NCI-H345 (cell line): ENCODE results near the gene COMP.

Experiments
- DNase-seq: peaks from one replicate; lab custom pipeline; 2025; lab: John Stamatoyannopoulos, UW

COMP gene

DNA sequence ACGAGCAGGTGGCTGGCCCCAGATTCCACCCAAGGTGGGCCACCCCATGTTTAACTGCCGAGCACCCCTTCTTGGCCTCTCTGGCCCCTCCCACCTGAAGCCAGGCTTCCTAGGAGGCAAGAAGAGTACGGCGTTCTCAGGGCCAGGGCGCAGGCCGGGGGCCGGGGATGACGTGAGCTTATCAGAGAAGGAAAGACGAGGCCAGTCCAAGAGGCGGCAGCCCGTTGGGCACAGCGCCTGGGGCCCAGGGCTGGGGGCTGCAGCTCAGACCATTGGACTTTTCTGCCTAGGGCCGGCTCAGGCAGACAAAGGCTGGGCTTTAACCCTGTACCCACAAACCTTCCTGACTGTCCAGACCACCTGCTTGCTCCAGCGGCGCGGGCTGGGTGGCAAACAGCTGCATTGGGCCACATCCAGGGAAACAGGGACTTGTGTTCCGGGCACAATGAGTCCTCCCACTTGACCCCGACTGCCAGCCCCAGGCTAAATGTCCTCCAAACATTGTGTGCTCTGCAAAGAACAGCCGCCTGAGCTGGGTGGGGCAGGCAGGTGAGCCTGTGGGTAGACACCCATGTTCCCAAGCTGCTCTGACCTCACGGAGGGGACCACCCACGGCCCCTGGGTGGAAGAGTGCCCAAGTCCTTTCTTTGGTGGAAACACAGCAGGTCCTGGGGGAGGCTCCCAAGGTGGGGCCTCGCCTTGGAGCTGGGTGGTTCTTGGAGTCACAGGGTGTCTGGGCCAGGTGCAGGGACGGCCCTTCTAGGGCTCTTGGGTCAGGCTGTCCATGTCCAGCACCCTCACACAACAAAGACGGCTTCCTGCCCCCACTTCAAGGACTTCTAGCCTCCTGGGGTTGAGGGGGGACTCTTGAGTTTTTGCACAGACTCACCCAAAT is 21.9 kb downstream of the COMP start:
- DNase-seq: no peak

DNA sequence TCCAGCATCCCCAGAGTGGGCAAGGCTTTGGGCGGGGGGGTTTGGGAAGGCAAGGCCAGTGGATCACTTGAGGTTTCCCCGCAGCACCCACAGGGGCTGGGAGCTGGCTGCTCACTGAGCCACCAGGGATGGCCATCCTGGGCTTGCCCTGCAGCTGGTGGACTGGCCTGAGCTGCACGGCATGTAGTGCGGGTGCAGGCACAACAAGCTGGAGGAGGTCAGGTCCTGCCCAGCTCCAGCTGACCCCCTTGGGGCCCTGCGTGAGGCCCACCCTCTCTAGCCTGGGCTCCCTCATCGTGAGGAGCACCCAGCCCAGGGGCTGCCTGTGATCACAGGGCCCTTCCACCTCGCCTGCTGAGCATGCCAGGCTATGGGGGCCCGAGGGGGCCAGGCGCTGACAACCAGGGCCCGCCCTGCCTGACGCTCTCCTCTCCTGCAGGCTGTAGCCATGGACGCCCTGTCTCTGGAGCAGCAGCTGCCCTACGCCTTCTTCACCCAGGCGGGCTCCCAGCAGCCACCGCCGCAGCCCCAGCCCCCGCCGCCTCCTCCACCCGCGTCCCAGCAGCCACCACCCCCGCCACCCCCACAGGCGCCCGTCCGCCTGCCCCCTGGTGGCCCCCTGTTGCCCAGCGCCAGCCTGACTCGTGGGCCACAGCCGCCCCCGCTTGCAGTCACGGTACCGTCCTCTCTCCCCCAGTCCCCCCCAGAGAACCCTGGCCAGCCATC is 22.9 kb downstream of the COMP start:
- no peak for DNase-seq

DNA sequence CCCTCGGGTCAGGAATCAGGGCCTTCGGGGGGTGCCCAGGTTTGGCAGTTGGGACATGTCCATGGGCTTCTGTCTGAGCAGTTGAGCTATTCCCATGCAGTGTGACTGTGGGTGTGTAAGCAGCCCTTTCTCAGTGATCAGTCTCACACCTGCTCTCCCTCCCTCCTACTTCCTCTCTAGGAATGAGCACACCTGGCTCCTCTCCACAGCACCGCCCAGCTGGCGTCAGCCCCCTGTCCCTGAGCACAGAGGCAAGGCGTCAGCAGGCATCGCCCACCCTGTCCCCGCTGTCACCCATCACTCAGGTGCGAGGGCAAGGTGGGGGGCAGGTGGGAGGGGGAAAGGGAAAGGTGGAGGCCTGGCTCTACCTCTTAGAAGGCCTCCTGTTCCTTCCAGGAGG is 25.9 kb downstream of the COMP start:
- peak; percentile 53 for DNase-seq

DNA sequence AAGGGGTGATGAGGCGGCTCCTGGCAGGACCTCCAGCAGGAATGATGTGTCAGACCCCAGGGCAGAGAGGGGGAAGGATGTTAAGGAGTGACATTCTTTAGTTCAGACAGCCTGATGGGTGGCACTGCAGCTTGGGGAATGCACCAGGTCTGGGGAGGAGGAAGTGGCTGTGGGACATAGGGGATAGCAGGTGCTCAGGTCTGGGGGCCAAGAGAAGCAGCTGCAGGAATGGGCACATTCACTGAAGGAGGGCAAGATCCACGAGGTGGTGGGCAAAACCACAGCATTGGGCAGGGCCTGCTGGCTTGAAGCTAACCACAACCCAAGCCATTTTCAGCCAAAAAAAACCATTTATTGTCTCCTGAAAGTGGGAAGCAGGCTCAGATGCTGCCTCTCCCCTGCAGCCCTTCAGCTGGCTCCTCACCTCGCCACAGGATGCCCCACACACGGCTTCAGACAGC is 26.5 kb downstream of the COMP start:
- DNase-seq: no peak

DNA sequence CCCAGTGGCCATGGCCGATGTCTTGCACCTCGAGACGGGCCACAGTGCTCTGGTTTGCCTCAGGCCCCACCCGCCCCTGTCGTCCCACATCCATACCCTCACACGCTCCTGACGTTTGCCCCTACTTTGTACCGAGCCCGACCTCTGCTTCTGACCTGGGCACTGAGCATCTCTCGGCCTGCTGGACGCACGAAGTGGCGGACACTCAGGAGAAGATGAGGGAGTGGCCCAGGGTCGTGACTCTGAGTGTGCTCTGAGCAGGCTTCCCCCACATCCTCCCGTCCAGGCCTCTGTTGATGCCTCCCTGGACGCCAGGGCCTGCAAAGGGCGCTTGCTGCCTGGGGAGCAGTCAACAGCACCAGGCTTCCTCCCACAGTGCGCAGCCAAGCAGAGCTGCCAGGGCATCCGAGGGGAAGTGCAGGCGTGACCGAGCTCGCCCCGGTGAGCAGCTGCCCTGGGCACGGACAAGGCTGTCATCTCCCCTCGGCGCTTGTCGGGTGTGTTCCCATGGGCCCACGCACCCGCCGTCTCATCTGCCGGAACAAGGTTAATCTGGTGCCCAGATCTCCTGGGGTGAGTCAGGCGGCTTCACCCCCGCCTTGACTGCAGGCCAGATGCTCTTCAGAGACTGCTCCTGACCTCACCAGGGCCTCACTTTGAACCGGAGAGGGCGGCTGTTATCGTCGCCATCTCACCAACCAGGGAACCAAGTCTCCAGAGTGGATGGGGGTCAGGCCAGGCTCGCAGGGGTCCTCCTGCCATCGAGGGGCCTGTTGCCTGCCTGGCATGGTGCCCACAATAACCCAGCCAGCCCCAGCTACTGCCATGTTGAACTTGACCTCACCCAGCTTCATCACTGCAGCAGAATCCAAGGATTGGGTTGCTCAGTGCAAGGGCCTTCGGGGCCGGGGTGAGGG is 27.2 kb downstream of the COMP start:
- DNase-seq: no peak

DNA sequence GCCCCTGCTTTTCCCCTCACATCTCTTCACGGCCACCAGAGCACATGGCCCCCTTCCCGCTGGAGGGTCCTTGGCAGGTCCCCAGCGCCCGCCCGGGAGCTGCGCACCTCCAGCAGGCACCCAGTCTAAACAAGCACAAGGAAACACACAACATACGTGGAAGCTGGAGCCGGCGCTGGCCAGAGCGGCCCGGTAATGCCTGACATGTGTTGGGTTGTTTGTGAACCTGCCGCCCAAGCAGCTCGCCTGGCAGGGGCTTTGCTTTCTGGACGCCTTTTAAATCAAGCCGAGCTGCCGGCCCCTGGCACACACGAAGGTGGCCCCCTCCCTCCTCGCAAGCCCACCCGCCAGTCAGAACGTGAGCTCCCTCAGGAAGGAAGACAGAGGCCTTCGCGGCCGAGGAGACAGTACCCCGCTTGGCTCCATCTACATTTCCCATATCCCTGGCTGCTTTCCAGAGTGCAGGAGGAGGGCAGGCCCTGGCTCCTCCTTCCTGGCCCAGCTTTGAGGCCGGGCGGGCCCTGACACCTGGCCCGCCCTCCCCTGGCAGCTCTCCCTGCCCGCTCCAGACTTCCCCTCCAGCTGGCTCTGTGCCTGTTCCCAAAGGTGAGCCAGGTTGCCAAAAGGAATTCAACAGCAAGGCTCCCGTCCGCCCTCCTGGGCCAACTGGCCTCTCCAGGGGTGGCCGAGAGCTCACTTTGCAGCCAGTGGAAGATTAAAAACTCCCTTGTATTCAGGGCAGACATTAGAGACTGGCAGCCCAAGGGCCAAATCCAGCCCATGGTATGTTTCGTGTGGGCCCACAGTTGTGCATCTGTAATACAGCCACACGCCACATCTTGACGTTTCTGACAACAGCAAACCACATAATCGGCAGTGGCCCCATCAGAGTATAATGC is 28.7 kb downstream of the COMP start:
- peak; percentile 77 for DNase-seq

DNA sequence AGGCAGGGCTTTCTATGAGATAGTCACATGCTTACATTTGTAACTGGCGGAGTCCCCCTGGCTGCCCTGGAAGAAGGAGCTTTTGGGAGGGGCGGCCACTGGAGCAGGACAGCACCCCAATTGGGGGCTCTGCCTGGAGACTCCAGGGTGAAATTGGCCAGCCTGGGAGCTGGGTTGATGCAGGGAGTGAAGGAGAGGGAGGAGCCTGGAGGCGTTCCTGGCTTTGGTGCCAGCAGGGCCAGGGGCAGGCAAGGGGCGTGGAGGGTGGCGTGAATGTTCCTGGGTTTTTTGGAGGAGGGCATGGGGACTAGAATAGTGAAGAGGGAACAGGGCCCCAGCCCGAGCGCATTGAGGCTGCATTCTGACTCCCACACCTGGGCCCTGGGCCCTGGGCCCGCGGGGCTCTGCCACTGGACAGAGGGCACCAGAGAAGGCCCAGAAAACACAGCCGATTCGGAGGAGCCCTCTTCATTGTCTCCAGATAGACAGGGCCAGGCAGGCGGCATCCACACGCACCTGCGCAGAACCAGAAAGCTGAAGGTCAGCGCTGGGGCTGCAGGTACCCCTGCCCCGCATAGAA is 29.5 kb downstream of the COMP start:
- no peak for DNase-seq

DNA sequence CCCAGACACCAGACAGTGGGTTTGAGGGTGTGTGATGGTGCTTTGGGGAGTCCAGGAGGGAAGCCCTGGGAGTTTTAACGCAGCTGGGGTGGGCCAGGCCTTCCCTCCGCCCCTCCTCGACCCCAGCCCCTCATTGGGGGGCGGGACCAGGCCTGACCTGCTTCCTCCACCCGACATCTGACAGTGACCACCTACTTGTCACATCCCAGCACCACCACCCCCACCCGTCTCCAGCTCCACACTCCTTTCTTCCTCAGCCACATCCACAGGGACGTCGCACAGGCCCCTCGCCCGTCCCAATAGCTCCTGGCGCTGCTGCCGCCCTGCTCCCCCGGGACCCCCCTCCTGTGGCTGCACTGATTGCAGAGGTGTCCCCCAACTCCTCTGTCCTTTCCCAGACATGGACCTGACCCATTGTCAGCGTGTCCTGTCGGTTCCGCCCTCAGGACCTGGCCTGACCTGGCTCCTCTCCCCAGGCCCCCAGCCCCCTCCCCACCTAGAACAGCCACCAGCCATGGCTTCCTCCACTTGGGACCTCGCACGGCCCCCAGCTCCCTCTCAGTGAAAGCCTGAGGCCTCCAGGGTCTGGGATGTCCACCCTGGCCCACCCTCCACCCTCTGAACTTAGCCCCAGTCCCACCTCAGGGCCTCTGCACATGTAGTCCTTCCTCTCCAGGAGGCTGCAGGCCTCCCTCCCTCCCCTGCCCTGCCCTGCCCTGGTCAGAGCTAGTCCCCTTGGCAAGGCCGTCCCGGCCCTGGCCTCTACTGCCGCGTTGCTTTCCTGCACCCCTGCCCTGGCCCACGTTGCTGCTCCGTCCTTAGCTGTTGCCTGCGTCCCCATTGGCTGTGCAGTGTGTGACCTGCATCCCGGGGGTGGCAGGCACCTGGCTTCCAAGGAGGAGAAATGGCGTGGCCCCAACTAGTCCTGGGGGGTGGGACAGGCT is 30.4 kb downstream of the COMP start:
- DNase-seq: no peak

DNA sequence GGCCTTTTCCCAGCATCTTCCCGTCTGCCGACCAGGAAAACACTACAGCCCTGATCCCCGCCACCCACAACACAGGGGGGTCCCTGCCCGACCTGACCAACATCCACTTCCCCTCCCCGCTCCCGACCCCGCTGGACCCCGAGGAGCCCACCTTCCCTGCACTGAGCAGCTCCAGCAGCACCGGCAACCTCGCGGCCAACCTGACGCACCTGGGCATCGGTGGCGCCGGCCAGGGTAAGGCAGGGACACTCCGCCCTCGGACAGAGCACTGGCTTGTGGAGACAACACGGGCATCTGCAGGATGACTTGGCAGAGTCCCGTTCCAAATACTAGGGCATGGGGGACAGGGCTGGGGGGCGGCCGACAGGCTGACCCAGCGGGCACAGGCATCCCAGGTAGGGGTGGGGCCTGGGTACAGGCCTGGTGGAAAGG is 31.1 kb downstream of the COMP start:
- DNase-seq: no peak

DNA sequence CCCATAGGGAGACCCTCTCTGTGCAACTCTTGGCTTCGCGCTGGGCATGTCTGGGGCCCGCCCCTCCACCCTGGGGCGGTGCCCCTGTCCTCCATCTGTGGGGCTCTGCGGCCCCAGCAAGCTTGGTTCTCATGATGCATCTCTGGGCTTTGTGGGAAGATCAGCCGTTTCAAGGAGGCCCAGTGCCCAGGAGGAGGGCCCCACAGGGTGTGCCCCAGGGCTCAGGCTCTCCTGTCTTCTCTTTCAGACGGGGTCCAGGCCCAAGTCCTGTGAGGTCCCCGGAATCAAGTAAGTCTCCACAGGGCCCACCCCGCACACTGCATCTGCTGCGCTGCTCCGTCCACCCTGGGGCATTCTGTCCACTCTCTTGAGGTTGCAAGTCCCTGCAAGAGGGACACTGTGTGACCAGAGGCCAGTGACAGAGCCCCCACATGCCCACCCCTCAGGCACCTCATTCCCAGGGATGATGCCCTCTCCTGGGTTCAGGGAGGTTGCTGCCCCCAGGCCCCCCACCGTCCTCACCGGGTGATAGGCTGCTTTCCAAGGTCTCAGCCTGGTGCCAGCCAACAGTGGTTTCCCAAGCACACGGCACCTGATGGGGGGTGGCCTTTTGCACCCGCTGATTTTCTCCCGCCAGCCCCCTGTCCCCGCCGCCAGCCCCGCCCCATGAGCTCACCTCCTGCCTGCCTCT is 31.7 kb downstream of the COMP start:
- no peak for DNase-seq

DNA sequence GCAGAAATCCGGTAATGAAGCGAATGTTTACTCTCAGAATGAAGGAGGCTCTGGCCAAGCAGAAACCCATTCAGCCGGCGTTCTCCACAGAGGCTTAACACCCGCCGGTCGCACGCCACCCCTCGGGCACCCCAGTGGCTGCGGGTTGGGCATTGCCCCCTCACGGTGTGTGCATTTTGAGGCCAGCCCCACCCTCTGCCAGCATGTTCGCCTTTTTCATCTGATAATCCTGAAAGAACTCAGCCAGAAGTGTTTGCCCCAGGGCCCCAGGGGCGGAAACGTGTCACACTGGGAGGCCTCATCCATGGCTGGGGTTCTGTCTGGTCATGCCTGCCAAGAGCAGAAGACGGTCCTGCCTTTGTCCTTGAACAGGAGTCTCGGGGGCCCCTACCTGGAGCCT is 34.2 kb downstream of the COMP start:
- peak; percentile 85 for DNase-seq

DNA sequence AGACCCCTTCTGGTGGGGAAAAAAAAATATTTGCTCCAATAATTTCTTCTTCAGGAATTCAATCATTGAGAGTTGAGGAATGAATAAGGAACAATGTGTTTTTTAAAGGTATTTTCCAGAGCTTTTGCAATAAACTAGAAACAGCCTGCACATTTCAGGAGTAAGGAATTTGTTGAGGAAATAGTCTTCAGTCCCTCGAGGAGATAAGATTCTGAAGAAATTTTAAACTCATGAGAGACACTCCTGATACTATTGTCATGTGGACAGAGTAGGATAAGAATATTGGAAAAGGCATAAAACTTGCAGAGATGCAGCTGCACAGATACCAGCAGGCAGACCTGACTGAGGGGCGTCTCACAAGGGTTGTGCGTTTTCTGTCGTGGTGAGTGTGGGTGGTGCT is 36.6 kb downstream of the COMP start:
- no peak for DNase-seq

DNA sequence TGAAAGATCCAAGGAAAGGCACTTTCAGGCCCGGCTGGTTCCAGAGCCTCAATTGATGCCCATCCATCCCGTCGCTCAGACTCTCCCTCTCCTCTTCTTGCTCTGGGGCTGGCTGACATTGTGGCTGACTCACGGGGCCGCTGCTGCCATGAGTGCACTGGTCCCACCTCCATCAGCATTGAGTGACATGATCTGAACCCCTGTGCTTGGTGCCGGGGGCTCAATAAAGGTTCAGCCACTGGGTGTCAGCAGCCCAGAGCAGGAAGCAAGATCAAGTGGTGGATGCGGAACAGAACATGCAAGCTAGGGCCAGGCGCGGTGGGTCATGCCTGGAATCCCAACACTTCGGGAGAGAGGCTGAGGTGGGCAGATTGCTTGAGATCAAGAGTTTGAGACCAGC is 39.5 kb downstream of the COMP start:
- no peak for DNase-seq

DNA sequence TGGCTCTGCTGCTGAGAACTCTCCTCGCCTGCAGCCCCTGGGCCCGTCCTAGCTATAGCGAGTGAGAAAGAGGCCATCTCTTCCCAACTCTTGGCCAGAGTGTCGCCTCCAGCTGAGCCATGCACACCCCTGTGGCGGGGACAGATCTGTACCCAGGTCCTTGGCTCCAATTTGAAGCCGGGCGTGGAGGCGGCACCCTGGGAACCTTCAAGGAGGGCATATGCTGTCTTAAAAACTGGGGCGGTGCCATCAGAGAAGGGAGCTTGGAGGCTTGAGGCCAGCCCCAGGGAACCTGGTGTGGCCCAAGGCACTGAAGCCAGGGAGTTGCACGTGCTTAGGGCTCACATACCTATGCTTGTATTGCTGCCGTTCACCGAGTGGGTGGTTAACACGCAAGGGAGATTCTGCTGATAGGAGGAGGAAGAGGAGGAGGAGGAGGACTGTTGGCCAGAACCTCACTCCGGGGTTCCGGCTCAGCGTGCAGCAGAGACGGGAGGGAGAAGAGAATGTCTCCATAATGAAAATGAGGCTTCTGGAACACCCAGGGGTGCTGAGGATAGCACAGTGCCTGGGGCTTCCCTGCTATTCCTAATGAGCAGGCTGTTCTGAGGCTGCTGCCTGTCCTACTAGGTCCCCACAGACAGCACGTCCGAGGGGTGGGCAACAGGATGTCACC is 40.7 kb downstream of the COMP start:
- DNase-seq: no peak

DNA sequence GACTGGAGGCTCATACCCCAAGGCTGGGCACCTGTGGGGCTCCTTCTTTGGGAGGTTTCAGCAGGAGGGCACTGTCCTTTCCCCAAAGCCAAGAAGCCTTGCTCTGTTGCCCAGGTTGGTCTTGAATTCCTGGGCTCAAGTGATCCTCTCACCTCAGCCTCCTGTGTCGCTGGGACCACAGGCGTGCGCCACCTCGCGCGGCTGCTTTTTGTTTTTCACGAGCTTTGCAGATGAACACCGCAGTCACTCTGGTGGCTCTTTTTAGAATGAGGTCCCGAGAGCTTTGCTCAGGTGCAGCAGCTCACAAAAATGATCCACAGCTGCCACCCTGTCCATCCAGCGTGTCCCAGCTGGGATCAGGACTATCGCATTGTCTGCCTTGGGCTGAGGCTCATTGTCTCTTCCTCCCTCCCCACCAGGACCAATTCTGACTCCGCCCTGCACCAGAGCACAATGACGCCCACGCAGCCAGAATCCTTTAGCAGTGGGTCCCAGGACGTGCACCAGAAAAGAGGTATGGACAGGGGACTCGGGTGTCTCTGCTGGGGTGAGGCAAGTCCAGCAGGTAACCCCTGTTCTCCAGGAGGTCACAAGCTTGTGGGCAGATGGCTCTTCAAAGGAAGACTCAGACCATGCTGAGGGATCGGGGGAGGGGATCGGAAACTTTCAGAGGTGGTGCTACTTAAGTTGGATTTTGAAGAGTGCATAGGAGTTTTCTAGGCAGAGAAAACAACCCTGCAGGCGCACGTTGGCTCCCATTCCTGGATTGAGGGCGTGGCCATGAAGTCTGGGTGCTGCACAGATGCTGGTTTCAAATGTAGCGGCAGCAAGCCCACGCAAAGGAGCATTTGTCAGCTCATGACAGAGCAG is 41.5 kb downstream of the COMP start:
- no peak for DNase-seq

DNA sequence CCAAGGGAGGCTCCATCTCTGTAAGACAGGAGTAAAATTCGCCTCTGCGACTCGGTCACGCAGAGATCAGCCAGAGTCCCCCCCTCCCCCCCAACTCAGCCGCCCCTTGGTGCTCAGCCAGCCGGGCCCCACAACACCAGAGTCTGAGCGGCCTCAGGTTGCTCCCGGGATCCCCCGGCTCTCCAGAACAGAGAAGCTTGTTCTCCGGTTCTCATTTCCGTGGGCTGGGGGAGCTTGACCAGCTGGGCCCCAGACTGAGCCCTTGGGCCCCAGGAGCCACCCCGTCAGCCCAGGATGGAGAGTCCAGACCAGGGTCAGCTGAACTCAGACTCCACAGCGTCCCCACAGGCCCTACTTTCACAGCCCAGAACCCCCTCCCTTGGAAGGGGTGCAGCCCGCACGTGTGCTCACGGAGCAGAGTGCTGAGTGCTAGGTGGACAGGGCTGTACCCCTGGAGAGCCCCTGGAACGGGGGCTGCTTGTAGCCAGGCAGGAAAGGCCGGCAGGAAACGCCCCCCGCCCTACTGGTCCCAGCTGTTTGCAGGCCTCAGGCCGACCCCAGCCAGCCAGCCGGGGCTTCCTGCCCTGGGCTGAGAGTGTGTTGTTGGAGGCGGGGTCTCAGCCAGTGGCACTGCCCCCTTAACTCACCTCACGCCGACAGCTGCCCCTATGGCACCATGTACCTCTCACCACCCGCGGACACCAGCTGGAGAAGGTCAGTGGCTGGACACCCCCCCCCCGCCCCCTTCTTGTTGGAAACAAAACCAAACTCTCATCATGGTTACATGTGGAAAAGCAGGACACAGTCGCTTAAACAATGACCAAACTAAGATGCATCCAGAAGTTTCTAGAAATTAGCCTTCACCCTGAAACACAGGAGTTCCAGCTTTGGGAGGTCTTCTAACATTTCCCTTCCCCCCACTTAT is 44.4 kb downstream of the COMP start:
- no peak for DNase-seq
